HG03342 (cell line): ENCODE measurements around the gene ZNF454.

Experiments
- ATAC-seq: cut with Tn5 transposase; IDR thresholded peaks from one replicate; pipeline ENCODE4 v1.9.1; 2021; ENCODE audit warnings: mild to moderate bottlenecking, moderate library complexity; ENCODE audit not compliant: unreplicated experiment

ZNF454 gene

GRCh38 chr5:178992291-178992895, 51.4 kb downstream of the ZNF454 start:
- no peak for ATAC-seq

GRCh38 chr5:178993236-178993765, 52.3 kb downstream of the ZNF454 start:
- ATAC-seq, result no peak

GRCh38 chr5:178993955-178994579, 53.1 kb downstream of the ZNF454 start:
- no peak for ATAC-seq

GRCh38 chr5:178994580-178995340, 53.8 kb downstream of the ZNF454 start, which contains the start of gene GRM6:
Gene GRM6, minus strand, starts transcription at chr5:178995320. Its CDS starts 376 bp downstream, at chr5:178994944.
- ATAC-seq, result no peak

- no peak for ATAC-seq
Measured at GRCh38 chr5:178995341-178995690, 54.3 kb downstream of the ZNF454 start.

GRCh38 chr5:178996156-178996555, 55.2 kb downstream of the ZNF454 start:
- no peak for ATAC-seq

- ATAC-seq, result no peak
Measured at GRCh38 chr5:178997191-178997590, 56.2 kb downstream of the ZNF454 start.

- no peak for ATAC-seq
Measured at GRCh38 chr5:178998441-178998840, 57.4 kb downstream of the ZNF454 start.

GRCh38 chr5:179006564-179006963, 65.6 kb downstream of the ZNF454 start:
- no peak for ATAC-seq

GRCh38 chr5:179008667-179009066, 67.7 kb downstream of the ZNF454 start:
- no peak for ATAC-seq
